GM23248 (cell line): ENCODE data around the gene PRR3.

Experiments used
- EZH2 ChIP-seq: fragments of 200-600 bp; sonication (generic); IDR thresholded peaks from 2 replicates; pipeline ENCODE4 v1.6.1; 2018; ENCODE audit warnings: antibody characterized with exemption, mild to moderate bottlenecking; ENCODE audit not compliant: insufficient read depth, poor library complexity, severe bottlenecking
- EZH2phosphoT487 ChIP-seq: fragments of 200-600 bp; sonication (generic); IDR thresholded peaks from 2 replicates; pipeline ENCODE4 v1.6.1; 2018; ENCODE audit warnings: antibody characterized with exemption, moderate library complexity, mild to moderate bottlenecking, low read depth; ENCODE audit not compliant: insufficient read depth

DNA sequence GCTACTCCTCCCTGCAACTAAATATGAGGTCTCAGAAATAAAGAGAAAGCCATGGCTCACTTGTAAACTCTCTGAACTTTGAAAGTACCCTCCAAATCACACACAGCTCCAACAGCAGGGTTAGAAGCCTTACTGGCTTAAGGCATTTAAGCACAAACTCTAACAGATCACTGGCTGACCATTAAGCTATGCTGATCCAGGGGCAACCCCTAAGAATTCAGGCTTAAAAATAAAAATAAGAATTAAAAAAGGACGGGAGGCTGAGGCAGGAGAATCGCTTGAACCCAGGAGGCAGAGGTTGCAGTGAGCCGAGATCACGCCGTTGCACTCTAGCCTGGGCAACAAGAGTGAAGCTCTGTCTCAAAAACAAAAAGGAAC is 45.9 kb upstream of the PRR3 start:
- TF ChIP-seq EZH2 = no peak
- TF ChIP-seq EZH2phosphoT487 = no peak
